ENCODE data around the gene RANBP9.

DNA sequence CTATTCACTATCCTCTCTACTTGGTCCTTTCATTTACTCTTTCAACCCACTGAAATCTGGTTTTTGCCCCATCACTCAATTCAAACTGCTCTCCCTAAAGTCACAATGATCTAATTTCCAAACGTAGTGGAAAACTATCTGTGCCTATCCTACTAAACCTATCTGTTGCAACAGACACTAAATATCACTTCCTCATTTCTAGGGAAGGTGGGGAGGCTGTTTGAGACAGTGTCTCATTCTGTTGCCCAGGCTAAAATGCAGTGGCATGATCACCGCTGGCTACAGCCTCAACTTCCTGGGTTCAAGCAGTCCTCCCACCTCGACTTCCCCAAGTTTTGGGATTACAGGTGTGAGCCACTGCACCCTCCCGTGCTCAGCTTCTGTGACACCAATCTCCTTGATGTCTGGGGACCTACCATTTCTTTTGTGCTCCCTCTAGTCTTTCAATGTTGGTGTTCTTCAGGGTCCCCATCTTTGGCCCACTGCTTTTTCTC, 8.8 kb downstream of the RANBP9 start:
- TF ChIP-seq TAF1 (conservative IDR thresholded peaks at IDR 0.05) (no peak), RAD21 (IDR thresholded peaks at IDR 0.05) (no peak), HNF4A (conservative IDR thresholded peaks at IDR 0.05) (no peak), GABPA (IDR thresholded peaks at IDR 0.05 in 1 of 2, conservative IDR thresholded peaks at IDR 0.05 in 1 of 2) (no peak), SP1 (IDR thresholded peaks at IDR 0.05) (no peak), EGR1 (IDR thresholded peaks at IDR 0.05; ENCODE audit: low read depth in 2 of 2) (no peak), JUND (IDR thresholded peaks at IDR 0.05) (no peak)
- TF ChIP-seq, protein P1, sequence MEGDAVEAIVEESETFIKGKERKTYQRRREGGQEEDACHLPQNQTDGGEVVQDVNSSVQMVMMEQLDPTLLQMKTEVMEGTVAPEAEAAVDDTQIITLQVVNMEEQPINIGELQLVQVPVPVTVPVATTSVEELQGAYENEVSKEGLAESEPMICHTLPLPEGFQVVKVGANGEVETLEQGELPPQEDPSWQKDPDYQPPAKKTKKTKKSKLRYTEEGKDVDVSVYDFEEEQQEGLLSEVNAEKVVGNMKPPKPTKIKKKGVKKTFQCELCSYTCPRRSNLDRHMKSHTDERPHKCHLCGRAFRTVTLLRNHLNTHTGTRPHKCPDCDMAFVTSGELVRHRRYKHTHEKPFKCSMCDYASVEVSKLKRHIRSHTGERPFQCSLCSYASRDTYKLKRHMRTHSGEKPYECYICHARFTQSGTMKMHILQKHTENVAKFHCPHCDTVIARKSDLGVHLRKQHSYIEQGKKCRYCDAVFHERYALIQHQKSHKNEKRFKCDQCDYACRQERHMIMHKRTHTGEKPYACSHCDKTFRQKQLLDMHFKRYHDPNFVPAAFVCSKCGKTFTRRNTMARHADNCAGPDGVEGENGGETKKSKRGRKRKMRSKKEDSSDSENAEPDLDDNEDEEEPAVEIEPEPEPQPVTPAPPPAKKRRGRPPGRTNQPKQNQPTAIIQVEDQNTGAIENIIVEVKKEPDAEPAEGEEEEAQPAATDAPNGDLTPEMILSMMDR (IDR thresholded peaks at IDR 0.05; ENCODE audit: low read depth, low read length, missing input control), result no peak
- TF ChIP-seq, protein P2, sequence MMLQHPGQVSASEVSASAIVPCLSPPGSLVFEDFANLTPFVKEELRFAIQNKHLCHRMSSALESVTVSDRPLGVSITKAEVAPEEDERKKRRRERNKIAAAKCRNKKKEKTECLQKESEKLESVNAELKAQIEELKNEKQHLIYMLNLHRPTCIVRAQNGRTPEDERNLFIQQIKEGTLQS (IDR thresholded peaks at IDR 0.05), result no peak
- TF ChIP-seq, protein P3, sequence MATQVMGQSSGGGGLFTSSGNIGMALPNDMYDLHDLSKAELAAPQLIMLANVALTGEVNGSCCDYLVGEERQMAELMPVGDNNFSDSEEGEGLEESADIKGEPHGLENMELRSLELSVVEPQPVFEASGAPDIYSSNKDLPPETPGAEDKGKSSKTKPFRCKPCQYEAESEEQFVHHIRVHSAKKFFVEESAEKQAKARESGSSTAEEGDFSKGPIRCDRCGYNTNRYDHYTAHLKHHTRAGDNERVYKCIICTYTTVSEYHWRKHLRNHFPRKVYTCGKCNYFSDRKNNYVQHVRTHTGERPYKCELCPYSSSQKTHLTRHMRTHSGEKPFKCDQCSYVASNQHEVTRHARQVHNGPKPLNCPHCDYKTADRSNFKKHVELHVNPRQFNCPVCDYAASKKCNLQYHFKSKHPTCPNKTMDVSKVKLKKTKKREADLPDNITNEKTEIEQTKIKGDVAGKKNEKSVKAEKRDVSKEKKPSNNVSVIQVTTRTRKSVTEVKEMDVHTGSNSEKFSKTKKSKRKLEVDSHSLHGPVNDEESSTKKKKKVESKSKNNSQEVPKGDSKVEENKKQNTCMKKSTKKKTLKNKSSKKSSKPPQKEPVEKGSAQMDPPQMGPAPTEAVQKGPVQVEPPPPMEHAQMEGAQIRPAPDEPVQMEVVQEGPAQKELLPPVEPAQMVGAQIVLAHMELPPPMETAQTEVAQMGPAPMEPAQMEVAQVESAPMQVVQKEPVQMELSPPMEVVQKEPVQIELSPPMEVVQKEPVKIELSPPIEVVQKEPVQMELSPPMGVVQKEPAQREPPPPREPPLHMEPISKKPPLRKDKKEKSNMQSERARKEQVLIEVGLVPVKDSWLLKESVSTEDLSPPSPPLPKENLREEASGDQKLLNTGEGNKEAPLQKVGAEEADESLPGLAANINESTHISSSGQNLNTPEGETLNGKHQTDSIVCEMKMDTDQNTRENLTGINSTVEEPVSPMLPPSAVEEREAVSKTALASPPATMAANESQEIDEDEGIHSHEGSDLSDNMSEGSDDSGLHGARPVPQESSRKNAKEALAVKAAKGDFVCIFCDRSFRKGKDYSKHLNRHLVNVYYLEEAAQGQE (IDR thresholded peaks at IDR 0.05), result no peak

Measured in liver (tissue), 3 donors.